ENCODE measurements around the gene TCERG1L. TPM values are rescaled to one million over a fixed set of nuclear protein-coding genes. Genes with fewer than 3 reads are reported as not detected.
"Not testable (repeated sequence)": the region's sequence is repeated elsewhere in the genome, so short reads cannot be mapped to it uniquely, and the experiment has no call there.

Gene TCERG1L
- polyA plus RNA-seq (ENCODE audit: insufficient read depth in 1 of 5, insufficient read length in 5 of 5, low replicate concordance in 1 of 5) = under 1 TPM; 0.36 to 0.68 (median 0.50) TPM
- long read RNA-seq, donor 1 = 0 reads
- long read RNA-seq, donor 2 = 0 reads
- long read RNA-seq, donor 3 = 0 reads
- long read RNA-seq, donor 4 = 0 reads
- long read RNA-seq, donor 5 = 0 reads
- long read RNA-seq, donor 6 = 0 reads
- long read RNA-seq, donor 7 = 0 reads
- long read RNA-seq, donor 8 = 0 reads

DNA sequence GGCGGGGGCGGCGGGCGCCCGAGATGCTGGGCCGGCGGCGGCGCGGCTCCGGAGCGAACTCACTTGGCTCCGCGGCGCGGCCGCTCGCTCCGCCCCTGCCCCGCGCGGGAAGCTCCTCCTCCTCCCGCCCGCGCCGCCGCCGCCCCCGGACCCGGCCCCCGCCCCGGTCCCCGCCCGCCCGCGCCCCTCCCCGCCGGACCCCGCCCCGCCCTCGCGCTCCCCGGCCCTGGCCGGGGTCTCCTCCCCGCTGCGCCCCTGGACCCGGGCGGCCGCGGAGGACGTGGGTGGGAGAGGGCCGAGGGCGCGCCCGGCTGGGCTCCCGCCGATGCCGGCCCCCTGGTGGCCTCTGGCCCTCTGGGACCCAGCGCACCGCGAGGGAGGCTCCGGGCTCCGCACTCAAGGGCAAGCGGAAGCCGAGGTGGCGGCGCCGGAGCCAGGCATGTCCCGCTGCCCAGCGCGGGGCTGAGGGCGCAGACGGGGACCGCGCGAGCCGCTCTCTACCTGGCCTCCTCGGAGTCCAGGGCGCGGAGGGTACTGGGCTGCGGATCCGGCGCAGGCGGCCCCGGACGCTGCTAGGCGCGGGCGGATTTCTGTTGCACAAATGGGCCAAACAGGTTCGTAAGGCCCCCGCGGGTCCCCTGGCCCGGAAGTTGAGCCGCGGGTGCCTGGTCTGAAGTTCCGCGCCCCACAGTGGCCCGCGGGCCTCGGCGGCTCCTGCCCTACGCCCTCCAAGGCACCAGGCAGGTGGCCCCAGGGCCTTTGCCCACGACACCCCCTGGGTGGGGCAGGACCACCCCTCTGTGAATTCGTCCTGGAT lies at the start of gene TCERG1L:
Gene TCERG1L, minus strand, starts transcription at position 61 of the 817 bp plus-strand sequence. CDS start 86 bp downstream, outside the sequence.
- no peak for DNase-seq

- no peak for DNase-seq
Measured at GRCh38 chr10:131358741-131359442, 47.4 kb upstream of the TCERG1L start.

GRCh38 chr10:131356442-131356841 lies 44.9 kb upstream of the TCERG1L start:
- DNase-seq = no peak

- DNase-seq = no peak
Measured at GRCh38 chr10:131355881-131356280, 44.4 kb upstream of the TCERG1L start.

DNA sequence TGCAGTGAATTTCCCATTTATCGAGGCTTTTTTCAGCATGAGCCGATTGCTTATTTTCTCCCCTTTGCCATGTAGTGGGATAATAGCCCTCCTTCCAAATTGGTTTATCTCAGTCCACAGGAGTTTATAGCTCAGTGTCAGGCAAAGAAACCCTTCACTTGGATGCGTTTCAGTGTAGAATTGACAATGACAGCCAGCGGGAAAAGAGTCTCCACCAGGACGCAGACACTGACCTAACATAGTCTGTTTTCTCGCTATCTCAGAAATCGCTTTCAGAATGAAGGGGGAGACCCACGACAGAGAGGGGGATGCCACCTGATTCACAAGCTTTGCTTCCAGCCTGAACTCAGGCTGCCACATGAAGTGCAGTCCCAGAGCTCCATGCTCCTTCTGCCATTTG lies 43.5 kb upstream of the TCERG1L start:
- no peak for DNase-seq

GRCh38 chr10:131354380-131354779 lies 42.9 kb upstream of the TCERG1L start:
- peak in 1 of 2 donors; percentile 10 for DNase-seq

DNA sequence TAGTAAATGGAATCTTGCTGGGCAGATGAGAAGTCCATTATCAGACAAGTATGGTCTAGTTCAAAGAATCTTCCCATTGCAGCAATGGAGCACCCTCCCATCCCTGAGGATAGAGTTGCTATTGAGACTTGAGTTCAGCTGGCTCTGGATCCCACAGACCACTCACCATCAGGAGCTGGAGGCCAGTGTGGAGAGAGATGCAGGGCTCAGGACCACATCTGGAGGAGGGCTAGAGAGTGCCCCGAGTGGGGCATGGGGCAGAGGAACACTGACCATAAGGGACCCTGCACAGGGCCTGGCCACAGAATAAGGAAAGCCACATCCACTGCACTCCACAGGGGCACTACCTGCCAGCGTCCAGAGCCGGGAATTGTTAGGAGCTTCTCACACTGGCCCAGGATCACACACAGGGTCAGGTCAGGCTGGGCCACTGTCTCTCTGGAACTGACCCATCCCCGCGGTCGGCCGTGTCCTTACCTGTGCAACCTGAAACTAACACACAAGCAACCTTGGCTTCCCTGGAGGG lies 41.3 kb upstream of the TCERG1L start:
- DNase-seq = no peak

- DNase-seq = no peak
Measured at GRCh38 chr10:131350660-131351059, 39.1 kb upstream of the TCERG1L start.

GRCh38 chr10:131350245-131350644 lies 38.7 kb upstream of the TCERG1L start:
- DNase-seq = no peak

DNA sequence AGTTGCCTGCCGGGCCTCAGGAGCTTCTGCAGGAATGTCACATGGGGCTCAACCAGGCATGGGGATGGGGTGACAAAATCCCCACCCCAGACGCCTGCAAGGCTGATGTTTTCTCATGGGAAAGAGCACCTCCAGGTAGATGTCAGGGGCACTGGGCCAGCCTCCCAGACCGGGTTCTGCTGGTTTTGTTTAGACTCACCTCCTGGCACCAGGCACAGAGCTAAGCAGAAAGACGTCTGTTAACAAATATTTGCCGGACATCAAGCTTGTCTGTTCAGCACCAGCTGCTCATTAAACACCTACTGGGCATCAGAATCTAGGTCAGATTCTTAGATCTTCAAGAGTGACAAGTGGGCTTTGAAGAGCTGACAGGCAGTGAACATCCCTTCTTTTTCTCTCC lies 34.9 kb upstream of the TCERG1L start:
- DNase-seq = no peak

DNA sequence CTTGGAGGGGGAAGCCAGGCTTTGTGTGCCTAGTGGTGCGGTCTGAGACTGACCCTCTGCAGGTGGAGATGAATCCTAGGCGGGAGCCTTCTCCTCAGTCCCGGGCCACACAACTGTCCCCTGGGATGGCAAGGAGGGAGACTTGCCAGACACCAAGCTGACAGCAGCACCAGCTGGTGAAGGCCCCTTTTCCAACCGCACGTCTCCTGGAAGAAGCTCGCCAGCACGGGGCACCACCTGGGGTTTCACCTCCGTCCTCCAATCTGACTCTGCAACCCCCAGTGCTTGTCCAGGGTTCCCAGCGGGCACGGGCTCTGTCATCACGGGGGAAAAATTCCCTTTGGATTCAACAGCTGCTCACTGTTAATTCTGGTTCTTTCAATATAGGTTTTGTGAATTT lies 34.2 kb upstream of the TCERG1L start:
- no peak for DNase-seq

DNA sequence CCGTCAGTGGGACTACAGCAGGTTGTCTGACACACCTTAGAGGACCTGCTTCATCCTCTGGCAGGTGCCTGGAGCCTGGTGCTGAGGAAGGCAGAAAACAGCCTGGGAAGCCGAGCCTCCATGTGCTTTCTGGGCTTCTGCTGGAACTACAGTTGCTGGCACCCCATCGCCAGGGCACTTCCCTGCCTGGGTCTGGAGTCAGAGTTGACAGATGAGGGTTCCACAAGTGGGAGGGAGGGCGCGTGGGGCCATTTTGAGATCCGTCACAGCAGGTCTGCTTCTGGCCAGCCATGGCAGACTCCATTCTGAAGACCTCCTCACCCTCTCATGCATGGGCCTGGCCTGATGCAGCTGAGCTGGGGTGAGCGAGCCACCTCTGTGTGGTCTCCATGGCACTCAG lies 33.2 kb upstream of the TCERG1L start:
- DNase-seq = no peak

DNA sequence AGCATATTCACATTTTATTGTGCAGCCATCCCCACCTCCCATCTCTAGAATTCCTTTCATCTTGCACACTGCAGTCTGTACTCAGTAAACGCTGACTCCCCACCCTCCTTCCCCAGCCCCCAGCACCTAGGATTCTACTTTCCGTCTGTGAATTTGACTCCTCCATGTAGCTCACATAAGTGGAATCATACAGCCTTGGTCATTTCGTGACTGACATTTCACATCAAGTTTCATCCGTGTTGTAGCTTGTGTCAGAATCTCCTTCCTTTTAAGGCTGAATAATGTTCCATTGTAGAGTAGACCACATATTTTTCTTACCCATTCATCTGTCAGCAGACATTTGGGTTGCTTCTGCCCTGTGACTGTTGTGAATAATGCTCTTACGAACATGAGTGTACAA lies 26.2 kb upstream of the TCERG1L start:
- no peak for DNase-seq

- DNase-seq = no peak
Measured at GRCh38 chr10:131332821-131333220, 21.3 kb upstream of the TCERG1L start.

DNA sequence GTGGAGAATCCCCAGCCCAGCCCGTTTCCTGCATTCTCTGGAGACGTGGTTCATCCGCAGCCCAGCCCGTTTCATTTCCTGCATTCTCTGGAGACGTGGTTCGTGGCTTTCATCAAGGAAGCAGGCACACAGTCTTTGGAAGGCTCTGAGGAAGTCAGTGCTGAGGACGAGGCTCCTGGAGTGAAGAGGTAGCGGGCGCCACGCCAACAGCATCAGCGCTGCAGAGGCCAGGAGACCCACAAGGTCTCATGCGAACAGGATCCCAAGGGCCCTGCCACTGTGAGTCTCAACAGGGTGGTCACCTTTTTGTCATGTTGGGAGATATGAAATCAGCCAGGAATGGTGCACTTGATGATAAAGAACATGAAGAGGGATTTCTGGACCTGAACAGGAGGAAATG lies 12.4 kb upstream of the TCERG1L start:
- no peak for DNase-seq

DNA sequence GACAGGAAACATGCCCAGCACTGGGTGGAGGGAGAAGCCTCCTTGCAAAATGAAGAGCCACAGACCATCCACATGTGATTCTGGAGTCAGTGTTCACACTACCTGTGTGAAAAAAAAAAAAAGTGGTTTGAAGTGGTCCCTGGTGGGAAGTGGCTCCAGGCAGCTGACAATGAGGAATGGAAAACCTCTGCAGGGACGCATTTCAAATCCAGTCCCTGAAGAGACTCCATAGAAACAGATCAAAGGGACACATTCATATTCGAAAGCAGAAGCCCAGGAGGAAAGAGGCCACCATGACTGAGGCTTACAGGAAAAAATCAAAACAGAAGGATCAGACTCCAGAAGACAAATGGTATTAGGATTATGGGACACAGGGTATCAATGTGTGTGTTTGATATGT lies 11.5 kb upstream of the TCERG1L start:
- no peak for DNase-seq

- not testable (repeated sequence) for DNase-seq
Measured at GRCh38 chr10:131322575-131322974, 11.1 kb upstream of the TCERG1L start.

GRCh38 chr10:131320860-131321604 lies 9.5 kb upstream of the TCERG1L start:
- DNase-seq = no peak

DNA sequence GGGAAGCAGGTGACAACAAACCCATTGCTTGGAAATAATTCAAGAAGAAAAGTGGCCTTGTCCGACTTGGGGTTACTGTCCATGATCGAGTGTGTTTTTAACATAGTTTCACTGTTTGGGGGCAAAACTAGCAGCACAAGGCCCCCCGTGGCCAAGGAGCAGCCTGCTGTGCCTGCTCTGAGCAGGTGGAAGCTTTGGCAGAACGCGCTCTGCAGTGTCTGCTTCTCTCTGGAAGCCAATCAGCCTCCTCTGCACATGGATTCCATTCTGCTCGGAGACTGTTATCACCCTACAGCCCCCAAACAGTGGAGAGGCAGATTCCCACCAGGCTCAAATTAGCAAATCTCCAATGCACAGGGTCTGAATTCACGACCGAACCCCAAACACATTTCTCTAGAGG lies 7.3 kb upstream of the TCERG1L start:
- DNase-seq = no peak

DNA sequence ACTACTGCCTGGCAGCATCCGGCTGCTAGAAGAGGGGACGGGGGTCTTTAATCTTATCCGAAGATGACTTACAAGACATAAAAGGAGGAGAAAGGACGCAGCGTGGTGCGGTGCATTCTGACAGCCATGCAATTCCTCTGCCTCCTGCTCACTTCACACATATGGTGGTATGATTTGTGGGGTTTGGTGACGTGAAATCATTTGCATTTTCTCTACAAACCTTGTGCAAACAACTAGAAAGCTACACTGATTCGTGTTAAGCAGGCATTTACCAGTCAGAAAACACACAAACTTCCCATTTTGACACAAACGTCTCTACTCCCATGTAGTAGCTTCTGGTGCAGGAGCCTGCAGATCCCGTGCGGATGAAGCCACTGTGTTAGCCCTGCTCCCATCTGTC lies 6.8 kb upstream of the TCERG1L start:
- DNase-seq = no peak

GRCh38 chr10:131316321-131317075 lies 5.0 kb upstream of the TCERG1L start:
- no peak for DNase-seq

Measured in right lung (tissue), 10 donors.